HTR-8/SVneo (cell line): ENCODE results near the gene C20orf144.
"Not testable (repeated sequence)": the region's sequence is repeated elsewhere in the genome, so short reads cannot be mapped to it uniquely, and the experiment has no call there.

Experiments
- DNase-seq: peaks from one replicate; pipeline ENCODE4 v3.0.0; 2011; ENCODE audit warnings: low spot score, mixed read lengths; ENCODE audit not compliant: insufficient read length
- FAIRE-seq: peaks from 2 replicates; lab custom pipeline; 2011; peaks lifted over from hg19 to GRCh38; lab: Jason Lieb, UNC

C20orf144 gene

DNA sequence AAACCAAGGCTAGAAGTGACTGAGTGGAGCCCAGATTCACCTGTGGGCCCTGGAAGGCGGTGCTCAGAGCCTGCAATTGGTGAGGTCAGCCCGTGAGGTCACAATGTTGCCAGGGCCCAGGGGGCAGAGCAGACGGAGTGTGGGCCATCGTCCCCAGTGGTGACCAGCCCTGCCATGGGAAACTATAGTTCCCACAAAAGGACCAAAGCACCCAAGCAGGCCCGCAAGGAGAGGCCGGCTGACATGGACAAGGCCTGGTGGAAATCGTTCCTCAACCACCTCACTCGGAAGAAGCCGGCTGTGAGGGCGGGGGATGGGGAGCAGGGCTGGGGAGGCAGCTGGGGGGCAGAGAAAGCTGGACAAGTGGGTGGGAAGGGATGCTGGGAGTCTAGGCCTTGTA lies at the start of gene C20orf144:
Gene C20orf144 (plus strand): TSS at position 156 of the 400 bp plus-strand sequence. CDS start 19 bp downstream, at position 175.
- DNase-seq (no peak), FAIRE-seq (no peak)

DNA sequence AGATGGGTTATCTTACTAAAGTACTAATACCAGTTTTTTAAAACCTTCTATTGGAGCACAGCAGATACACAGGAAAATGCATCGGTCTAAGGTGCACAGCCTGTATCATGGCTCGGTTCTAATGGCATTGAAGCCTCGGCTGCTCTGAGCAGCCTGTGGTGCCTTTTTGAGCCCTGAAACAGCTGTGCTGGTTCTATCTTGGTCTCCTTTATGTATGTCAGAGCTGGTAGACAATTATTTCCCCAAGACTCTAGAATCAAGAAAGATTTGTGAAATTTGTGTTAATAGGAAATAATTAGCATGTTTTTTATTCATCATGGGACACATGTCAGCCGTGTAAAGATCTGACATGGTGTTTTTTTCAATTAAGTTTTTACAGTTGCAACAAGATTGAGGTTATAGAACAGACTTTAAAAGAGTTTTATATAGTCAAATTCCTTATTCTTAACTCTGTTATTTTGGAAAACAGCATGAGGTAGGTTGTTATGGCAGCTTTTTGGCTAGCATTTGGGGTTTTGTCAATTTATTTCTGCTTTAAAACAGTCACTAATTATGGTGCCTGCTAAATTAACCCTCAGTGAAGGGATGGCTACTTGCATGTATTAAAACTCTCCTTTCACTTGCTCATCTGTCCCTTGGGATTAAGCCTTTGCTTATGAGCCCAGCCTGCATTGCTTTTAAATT lies 40.3 kb upstream of the C20orf144 start:
- FAIRE-seq (no peak), DNase-seq (no peak)

DNA sequence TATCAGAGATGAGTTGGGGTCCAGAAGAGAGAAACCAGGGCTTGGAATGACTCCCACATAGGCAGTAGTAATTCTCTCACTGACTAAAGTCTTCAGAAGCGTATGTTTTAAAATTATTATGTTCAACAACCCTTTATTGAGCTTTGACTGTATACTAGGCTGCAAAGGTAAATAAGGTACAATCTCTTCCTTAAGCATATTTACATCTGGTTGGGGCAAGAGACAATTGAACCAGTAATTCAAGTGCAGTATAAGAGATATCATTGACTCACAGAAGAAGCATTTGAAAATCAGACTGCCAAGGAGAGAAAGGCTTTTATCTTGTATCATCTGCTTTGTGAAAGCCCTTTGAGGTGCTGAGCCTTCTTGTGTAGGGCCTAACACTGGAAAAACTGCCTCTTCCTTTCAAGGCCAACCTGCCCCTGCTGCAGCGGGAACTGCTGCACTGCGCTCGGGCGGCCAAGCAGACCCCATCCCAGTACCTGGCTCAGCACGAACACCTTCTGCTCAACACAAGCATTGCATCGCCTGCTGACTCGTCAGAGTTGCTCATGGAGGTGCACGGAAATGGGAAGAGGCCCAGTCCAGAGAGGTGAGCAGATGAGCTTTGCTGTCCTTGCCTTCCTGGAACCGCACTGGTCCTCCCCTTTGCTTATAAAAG lies 39.3 kb upstream of the C20orf144 start:
- DNase-seq: no peak
- no peak for FAIRE-seq

DNA sequence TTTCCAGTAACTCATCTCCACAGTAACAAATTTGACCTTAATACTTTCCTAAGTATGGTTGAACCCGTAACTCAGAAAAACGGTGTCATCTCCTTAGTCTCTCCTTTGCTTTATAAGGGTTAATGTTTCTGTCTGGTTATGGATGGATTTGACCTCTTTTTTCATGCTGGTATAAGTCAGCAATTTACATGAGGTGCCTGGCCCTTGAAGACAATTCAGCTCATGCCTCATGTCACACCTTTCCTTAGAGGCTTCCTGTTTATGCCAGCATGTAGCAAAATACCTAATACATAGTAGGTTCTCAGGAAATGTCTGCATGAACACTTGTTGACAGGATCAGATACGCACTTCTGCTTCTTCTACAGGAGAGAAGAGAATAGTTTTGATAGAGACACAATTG lies 37.7 kb upstream of the C20orf144 start:
- FAIRE-seq (no peak), DNase-seq (no peak)

DNA sequence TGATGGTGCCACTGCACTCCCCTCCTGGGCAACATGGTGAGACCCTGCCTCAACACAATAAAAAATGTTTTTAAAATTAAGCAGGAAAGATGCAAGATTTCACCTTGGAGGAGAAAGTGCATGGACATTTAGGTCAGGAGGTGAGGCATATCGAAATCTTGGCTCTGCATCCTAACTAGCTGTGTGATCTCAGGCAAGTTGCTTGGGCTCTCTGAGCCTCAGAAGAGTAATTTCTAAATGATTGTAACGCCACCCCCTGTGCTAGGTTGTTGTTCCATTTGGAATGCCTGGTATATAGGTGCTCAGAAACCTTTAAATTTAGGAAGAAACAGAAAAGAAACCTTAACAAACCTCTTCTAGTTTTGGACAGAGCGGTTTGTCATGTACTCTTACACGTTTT lies 35.9 kb upstream of the C20orf144 start:
- no peak for FAIRE-seq
- no peak for DNase-seq

DNA sequence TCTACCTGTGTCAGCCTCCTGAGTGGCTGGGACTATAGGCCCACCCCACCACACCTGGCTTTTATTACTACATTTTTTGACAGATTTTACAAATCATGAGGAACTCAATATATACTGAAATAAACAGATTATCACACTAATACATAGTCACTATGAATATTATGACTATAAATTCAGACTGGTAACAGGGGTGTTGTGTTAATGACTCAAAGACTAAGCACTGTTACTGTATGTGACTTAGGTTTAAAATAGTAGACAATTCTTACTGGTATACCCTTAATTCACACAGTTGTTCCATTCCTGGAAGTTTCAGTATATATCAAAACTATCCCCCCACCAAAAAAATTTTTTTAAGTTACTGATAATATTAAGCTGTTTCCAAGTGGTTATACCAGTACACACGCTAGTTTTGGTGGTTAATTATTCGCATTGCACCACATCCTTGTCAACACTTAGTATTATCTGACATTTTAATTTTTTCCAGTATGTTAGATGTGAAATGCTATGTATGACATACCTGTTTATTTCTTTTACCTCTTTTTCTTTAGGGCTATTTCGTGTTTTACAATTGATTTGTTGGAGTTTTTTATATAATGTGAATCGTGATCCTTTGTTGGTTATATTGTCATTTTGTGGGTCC lies 34.4 kb upstream of the C20orf144 start:
- DNase-seq: no peak
- FAIRE-seq: no peak

DNA sequence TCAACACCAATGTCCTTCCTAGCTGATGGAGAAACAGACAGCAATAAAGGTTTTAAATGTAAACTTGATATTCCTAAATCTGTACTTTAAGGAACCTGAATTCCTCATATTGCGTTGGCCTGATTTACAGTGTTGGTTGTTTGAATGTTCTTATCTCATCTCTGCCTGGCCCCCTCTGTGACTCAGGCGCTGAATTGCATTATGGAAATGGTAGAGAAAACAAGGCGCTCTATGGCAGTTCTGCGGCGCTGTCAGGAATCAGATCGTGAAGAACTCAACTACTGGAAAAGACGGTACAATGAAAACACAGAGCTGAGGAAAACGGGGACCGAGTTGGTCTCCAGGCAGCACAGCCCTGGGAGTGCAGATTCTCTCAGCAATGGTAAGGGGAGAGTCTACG lies 32.6 kb upstream of the C20orf144 start:
- DNase-seq (no peak), FAIRE-seq (no peak)

DNA sequence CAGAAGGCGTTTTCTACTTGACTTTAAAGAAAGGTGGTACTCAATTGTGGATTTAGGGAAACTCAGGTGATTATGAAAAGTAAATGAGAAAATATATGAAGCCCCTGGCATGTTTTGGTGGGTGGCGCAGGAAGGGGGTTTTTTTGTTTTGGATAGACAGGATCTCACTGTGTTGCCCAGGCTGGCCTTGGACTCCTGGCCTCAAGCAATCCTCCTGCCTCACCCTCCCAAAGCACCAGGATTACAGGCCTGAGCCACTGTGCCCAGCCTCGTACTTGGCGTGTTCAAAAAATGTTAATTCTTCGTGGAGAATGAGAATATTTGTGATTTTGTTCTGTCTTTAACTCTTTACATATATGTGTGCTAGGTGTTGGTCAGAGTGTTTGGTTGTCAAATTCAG lies 32.1 kb upstream of the C20orf144 start:
- DNase-seq (no peak), FAIRE-seq (no peak)

DNA sequence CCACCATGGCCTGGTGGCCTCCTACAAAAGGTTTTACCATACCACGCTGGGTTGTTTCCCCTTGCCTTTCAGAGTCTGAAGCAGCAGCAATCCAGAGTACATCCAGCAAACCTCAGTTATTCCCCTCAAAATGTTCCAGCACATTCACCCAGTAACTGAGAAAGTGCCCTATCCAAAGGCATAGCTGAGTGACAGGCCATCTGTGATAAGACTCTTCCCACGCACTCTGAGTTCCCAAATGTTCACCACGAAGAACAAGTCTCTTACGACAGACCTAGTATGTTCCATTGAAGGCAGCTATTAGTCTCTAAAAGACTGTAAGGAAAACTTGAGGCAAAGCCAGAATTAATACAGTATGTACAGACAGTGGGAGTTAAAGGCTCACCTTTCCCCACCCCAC lies 31.6 kb upstream of the C20orf144 start:
- FAIRE-seq: no peak

DNA sequence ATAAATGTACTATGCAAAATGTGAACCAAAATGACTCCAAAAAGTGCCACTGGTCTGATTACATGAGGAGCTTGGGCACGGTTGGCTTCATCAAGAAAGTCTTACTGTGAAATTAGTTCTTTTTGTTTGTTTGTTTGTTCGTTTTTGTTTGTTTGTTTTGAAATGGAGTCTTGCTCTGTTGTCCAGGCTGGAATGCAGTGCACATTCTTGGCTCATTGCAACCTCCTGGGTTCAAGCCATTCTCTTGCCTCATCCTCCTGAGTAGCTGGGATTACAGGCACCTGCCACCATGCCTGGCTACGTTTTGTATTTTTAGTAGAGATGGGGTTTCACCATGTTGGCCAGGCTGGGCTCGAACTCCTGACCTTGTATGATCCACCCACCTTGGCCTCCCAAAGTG lies 30.2 kb upstream of the C20orf144 start:
- FAIRE-seq, DNase-seq: not testable (repeated sequence)

More for the DNA sequence above, 31.6 kb upstream of the C20orf144 start:
- no peak for DNase-seq

DNA sequence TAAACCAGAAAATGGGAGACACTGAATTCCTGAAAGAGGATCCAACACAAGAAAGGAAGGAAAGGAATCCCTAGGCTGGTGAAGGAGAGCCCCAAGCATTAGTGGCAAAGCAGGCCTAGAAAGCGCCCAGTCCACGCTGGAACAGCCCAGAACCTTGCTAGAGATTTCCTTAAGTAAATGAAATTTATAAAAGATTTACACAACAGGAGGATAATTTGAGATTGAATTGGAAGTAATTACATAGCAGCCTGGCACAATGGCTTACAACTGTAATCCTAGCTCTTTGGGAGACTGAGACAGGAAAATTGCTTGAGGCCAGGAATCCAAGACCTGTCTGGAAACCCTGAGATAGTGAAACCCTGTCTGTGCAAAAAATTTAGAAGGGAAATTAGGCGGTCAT lies 26.8 kb upstream of the C20orf144 start:
- DNase-seq: no peak
- no peak for FAIRE-seq

DNA sequence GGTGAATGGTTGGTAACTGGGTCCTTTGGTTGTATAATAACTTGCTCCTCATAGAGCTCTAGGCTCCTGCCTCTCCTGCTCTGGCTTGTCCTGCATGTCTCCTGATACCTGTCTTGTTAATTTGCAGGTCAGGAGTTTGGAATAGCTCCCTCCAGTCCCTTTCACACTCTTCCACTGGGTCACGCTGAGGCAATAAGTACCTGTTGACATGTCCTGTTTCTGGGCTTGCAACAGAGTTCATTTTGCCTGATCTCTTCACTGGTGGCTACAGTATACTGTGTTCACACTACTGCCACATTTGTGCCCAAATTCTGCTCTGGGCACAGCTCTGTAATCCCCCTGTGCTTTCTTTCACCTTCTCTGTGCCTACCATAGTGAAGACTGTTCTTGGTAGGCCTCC lies 25.4 kb upstream of the C20orf144 start:
- DNase-seq (no peak), FAIRE-seq (no peak)

DNA sequence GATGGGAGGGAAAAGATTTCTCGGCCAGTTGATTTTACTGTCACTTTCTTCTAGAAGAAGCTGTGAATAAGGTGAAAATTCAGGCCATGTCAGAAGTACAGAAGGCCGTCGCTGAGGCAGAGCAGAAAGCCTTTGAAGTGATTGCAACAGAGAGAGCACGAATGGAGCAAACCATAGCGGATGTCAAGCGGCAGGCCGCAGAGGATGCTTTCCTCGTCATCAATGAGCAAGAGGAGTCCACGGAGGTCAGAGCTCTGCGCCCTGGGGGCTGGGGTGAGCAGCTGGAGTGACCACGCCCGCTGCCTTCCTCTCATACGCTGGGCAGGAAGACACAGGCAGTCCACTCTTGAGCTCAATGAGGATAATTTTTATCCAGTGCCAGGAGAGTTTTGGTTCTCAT lies 21.8 kb upstream of the C20orf144 start:
- DNase-seq (no peak), FAIRE-seq (no peak)

DNA sequence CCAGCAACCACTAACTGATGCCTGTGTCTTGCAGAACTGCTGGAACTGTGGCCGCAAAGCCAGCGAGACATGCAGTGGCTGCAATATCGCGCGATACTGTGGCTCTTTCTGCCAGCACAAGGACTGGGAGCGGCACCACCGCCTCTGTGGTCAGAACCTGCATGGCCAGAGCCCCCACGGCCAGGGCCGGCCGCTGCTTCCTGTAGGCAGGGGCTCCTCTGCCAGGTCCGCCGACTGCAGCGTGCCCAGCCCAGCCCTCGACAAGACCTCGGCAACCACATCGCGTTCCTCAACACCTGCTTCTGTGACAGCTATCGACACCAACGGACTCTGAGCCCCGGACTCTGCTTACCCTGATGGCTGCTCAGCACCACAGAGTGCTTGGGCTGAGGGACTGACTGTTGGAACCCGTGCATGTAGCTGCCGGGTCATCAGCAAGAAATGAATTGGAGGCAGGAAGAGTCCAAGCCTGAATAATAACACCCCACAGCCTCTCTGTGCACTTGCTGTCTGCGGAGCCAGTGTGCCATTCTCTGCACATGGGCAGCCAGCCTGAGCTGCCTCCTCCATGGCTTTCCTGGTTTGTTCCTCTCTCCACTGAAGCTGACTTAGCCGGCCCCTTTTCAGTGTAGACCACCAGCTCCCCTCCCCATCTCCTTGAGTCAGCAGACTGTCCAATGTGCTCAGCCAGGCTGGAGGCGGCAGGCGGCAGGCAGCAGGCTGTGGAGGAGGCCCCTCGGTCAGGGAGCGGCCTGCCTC lies 17.6 kb upstream of the C20orf144 start:
- no peak for FAIRE-seq
- no peak for DNase-seq

DNA sequence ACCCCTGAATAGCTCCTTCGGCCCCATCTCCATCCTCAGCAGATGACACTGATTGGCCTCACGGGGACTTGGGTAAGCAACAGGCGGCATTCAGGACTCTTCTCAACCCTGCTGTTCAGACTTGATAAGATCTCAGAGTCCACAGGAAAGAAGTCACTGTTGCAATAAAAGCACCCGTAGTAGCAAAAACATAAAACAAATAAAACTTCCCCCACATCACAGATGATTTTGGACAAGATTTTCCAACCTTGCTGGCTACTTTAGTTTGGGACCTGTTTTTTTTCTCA lies 17.1 kb upstream of the C20orf144 start:
- no peak for FAIRE-seq
- no peak for DNase-seq

DNA sequence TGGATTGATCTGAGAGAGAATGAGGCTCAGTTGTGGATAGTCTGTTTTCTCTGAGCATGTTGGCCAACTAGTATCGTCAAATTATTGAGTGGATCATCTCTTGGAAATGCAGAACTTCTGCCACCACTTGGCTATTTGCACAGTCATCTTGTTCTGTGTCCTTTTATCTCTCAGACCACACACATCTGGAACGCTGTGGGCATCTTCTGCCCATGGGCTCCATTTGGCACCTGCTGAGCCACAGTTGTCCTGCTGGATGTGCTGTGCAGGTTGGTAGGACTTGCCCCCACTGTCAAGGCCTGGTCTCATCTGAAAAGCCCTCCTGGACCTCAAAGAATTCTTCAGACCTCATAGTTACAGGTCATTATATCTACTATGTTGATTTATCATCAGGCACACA lies 16.7 kb upstream of the C20orf144 start:
- FAIRE-seq (no peak), DNase-seq (no peak)

DNA sequence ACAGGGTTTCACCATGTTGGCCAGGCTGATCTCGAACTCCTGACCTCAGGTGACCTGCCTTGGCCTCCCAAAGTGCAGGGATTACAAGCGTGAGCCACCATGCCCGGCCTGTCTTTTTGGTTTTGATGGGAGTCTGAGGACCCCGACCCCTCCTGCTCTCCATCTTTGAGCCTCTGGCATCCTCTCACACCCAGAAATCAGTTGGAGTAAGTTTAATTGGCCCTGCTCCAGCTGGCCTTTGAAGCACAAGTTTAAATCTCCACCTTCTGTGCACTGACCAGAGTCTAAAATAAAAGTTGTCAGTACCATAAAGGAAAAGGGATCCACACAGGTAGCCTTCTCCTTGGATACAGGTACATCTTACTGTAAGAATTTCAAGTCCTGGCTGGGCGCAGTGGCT lies 15.9 kb upstream of the C20orf144 start:
- FAIRE-seq (no peak), DNase-seq (no peak)

DNA sequence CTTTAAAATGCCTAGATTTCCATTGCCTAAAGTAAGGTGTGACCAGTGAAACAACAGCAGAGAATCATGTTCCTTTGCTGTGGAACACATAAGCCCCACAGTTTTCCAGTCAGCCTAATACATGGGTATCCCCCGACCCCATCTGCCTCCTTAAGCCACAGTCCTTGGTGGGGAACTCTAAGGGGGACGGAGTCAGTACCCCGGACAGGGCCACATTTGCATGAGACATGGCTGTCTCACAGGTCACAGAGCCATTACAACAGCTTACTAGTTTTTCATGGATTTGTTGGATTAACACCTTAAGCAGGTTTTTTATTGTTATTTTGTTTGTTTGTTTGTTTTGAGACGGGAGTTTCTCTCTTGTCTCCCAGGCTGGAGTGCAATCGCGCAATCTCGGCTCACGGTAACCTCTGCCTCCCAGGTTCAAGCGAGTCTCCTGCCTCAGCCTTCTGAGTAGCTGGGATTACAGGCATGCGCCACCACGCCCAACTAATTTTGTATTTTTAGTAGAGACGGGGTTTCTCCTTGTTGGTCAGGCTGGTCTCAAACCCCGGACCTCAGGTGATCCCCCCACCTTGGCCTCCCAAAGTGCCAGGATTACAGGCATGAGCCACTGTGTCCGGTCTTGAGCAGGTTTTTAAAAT lies 15.0 kb upstream of the C20orf144 start:
- not testable (repeated sequence) for FAIRE-seq, DNase-seq

DNA sequence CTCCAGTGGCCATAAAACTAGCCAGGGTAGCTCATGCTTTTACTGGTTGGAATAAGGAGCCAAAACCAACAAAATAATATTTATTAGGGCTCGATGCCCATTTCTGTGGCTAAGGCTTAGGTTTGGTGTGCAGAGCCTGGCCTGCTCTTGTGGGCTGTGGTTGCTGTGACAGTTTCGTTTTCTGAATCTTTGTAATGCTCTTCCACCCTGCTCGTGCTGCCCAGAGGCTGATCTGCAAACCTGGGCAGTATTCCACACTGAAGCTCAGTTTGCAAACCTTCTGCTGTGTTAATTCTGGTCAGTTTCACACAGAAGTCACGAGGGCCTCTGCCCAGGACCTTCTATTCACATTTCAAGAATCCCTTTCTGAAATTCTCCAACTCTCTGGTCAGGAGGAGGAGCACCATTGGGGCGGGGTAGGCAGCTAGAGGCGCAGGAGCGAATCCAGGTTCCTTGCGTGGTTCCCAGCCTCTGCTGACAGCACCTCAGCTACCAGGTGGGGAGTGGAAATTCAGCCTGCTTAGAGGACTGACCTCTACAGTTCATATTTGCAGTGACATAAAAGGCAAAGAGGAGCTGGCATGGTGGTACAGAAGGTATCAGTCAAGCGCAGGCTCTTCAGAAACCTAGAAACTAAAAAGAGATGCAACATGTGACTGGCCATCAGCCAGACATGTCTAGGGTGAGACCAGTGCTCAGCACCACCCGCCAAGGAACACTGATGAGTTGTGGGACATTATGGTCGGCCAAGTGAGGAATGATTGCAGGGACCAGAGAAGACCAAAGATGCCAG lies 14.3 kb upstream of the C20orf144 start:
- FAIRE-seq (no peak), DNase-seq (no peak)
